Left cardiac atrium (tissue), 4 donors: Measurements from ENCODE around the gene DGKI. TPM values are rescaled to one million over a fixed set of nuclear protein-coding genes. Genes with fewer than 3 reads are reported as not detected.

ENCODE experiments used
- ATAC-seq, 2 donors: fragments of 200-7000 bp; cut with Tn5 transposase; one replicate each; pipeline ENCODE4 v1.9.1; 2020; ENCODE audit warnings: mild to moderate bottlenecking in 2 of 2, moderate library complexity in 2 of 2
- DNase-seq: peaks from one replicate; pipeline ENCODE4 v3.0.0-alpha.2; 2020
- intact Hi-C, 2 donors: fragments of 100-400 bp; cut with DNase I; formaldehyde crosslinking; loops; one replicate each; pipeline versions ENCODE4 v1.14.1 to v1.15.1; 2022 to 2023
- total RNA-seq, 2 donors: library from RNA; stranded (reverse); fragmentation: NEBNext Ultra II Directional; extraction: Animal tissue kit (Norgen Biotek cat#: 25700); gene quantifications; one replicate each; pipeline ENCODE4 v1.2.1, GENCODE V29; 2021
- donor health status: DM: no; HTN: yes; CAD: no.
- donor health status: DM: no; HTN: yes; CAD: no; lungs with severe emphysema.
- donor health status: DM: yes; HTN: yes; CAD: no.
- donor health status: Dilated cardiomyopathy.

Gene DGKI
- total RNA-seq, 2 donors from 2014 or later: 7.2 to 19.1 TPM

GRCh38 chr7:137591421-137591837 is 255.3 kb downstream of the DGKI start:
- intact Hi-C loops: loop anchor here (5.0 to 10.0 kb wide), 2 partner anchors 139 to 427 kb away; no protein-coding TSS in a partner anchor
- DNase-seq: no peak
- ATAC-seq: peak; percentile 46 to 73

DNA sequence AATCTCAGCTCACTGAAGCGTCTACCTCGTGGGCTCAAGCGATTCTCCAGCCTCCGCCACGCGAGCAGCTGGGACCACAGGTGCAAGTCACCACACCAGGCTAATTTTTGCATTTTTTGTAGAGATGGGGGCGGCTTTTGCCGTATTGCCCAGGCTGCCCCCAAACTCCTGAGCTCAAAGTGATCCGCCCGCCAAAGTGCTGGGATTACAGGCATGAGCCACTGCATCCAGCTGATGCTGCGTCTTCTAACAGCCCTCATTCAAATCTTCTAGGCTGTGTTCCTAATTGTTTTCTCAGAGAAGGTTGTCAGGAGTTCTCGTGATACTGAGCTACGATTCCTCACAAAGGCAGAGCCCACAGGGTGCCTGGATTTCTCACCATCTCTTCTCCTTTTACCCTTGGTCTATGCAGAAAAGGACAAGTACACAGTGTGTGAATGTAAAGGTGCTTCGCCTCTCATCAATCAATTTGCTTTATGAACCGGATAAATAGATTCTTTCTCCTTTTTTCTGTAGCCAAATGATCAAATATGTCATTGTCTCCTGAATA is 255.9 kb downstream of the DGKI start:
- ATAC-seq (no peak), DNase-seq (no peak)
- intact Hi-C loops: loop anchor here (5.0 to 10.0 kb wide), 2 partner anchors 139 to 426 kb away; no protein-coding TSS in a partner anchor

DNA sequence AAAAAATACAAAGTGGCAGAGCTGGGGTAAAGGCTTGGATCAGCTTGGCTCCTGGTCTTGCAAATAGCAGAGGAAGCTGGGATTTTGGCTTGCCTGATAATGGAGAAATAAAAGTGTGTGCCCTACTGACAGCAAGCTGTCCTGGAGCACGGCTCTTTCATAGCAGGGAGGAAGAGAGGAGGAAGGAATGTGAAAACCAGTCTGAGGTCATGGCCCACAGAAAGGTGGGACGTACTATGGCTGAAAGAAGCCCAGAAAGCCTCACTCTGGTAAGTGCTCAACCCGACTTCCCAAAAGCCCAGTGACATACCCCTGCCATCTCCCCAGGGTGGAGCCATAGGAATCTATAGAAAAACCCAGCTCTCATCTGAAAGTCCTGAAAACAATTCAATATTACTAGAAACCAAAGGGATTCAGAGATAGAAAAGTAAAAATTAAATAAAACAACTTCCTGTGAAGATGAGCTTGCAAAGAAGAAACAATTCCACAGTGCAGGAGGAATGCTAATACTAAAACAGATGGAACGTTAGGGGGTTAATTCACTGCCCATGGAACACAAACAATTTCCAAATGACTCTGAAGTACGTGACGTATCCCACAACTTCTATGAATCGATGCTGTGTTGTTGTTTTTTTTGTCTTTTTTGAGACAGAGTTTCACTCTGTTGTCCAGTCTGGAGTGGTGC is 256.6 kb downstream of the DGKI start:
- intact Hi-C loops: loop anchor here (5.0 to 10.0 kb wide), 2 partner anchors 138 to 425 kb away; no protein-coding TSS in a partner anchor
- no peak for DNase-seq
- ATAC-seq: no peak

GRCh38 chr7:137587326-137587725 is 259.4 kb downstream of the DGKI start:
- DNase-seq: no peak
- intact Hi-C loops: no loop called here
- no peak for ATAC-seq

DNA sequence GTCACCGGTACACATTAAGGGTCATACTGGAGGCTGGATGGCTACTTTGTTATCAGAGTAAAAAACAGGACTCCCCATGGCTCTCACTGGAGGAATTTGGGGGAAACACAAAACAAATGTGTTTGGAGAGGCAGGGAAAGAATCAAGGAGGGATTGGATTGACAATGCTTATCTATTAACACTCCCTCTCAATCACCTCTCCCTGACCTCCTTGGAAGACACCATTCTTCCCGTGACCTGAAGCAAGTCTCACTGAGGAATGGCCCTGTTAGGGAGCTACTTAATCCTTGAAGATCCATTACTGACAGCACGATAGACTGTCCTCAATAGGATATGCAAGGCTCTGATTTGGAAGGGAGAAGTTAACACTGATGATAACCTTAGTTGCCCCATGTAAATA is 261.2 kb downstream of the DGKI start:
- DNase-seq (no peak), ATAC-seq (no peak)
- intact Hi-C loops: no loop called here

DNA sequence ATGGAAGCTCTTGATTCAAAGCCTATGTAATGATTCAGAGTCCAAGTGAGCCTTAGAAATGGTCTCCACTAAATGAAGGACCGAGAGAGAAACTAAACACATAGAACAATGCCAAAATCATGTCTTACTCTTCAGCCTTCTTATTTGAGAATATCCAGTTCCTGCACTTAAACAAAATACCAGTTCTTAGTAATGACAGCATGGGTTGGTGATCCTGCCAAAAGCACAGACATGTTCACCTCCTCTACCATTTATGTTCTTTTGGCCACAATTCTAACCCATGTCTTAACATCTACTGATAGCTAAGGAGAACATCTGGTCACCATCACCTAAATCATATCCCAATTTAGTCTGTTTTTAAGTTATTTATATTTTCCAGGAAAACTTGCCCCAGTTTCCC is 263.6 kb downstream of the DGKI start:
- intact Hi-C loops: no loop called here
- DNase-seq (no peak), ATAC-seq (no peak)

DNA sequence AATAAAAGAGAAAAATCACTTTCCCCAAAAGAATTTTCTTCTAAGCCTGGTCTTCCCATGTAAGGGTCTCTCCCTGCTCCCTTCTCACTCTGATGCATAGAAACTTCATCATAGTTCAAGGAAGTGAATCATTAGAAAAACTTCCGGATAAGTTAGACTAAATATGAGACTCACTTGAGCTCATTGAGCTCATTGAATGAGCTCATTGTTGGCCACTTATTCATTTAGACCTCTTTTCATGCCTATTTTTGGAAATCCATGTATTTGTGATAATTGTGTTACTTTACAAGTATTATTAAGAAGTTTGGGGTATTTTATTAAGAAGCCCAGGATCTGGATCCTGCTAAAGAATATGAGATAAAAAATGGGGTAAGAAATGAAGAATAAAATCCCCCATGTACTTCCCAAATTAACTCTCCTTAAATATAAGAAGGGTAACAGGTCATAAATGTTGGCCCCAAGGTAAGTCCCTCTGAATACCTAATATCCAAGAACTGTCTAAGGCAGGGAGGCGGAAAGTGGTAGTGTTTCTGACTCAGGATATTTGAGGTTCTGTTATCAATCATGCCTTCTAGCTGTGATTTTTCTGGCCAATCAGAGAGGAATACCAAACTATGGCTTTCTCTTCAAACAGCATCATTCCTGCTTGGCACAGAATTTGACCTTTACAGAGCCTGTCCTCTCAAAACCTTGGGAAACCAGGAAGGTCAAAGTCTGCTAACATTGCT is 266.7 kb downstream of the DGKI start:
- intact Hi-C loops: no loop called here
- ATAC-seq: peak in 1 of 2 donors; percentile 87

GRCh38 chr7:137578541-137578940 is 268.2 kb downstream of the DGKI start:
- DNase-seq (no peak), ATAC-seq (no peak)
- intact Hi-C loops: no loop called here

More for the DNA sequence above, 266.7 kb downstream of the DGKI start:
- DNase-seq: no peak

DNA sequence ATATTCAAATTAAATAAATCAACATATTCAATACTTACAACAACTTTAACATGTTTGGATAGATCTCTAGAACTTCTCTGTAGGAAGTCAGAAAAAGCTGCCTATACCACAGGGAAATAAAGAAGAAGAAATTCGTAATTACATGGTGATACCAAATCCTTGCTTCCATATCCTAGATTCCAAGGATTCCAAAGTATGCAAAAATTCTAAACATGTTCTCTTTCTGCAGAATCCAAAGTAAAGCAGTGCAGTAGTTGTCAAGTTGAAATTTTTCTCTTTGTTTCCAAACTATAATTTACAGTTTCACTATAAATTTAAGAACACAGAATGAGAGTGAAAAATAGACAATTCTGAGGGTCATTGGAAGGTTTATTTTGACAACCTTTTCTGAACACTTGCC is 269.6 kb downstream of the DGKI start:
- intact Hi-C loops: no loop called here
- ATAC-seq (no peak), DNase-seq (no peak)

GRCh38 chr7:137576481-137576880 is 270.3 kb downstream of the DGKI start:
- intact Hi-C loops: no loop called here
- ATAC-seq (no peak), DNase-seq (no peak)

DNA sequence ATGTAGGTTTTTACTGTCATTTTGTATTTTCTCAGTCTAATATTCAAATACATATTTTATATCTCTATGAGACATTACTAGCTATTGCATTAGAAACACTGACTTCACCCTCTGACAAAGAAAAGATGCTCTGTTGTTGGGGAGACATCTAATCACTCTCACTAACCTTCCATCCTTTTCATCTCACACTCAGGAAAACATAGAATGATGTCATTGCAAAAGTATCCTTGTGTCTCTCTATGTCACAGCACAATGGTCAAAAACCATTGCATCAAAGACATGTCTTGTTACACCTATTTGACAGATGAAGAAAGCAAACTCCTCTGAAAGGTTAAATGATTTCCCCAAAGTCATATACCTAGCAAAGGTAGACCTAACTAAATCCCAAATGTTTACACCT is 272.0 kb downstream of the DGKI start:
- DNase-seq (no peak), ATAC-seq (no peak)
- intact Hi-C loops: no loop called here

DNA sequence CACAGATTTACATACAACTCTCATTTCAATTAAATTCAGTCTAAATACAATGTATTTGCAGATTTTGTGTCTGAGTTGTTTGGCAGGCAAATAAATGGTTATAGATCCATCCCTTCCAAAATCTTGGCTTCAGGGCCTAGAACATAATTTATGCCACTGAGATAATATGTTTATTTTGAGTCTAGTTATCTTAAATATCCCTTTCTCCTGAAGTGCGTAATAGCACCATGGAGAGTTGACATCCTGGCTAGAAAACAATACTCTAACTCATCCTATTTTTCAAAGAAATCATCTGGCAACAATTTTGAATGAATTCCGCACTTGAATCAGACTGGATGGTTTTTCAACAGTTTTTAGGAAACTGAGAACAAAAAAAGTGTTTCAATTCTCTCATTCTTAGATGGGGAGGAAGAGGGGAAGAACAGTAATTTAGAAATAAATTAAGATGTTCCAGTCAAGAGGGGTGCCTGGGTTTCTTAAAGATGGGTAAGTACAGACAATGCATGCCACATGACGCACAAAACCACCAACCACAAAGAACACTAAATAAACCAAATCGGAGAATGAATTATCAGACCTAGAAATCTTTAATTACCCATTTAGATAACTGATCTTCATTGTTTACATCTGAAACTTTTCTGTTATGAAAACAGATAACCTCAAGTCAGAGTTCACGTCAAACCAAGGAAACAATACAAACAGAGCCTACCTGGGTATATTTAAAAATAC is 274.6 kb downstream of the DGKI start:
- intact Hi-C loops: no loop called here
- DNase-seq (no peak), ATAC-seq (no peak)

DNA sequence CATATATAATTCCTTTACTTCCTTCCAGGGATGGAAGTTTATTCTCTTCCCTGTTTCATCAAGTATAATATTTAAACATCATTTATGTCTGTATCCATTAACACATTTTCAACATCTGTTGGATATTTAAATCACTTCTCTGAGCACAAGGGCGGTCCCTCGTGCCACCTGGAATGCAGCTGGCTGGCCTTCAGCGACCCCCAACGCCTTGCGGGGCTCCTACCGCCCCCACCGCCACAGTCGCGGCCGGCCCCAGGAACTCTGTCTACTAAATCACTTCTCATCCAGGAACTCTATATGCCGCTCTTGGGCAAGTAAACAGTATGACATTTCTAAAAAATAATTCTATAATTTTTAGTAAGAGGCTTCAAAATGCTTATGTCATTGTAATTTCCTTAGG is 282.1 kb downstream of the DGKI start:
- no peak for DNase-seq
- intact Hi-C loops: no loop called here
- no peak for ATAC-seq

DNA sequence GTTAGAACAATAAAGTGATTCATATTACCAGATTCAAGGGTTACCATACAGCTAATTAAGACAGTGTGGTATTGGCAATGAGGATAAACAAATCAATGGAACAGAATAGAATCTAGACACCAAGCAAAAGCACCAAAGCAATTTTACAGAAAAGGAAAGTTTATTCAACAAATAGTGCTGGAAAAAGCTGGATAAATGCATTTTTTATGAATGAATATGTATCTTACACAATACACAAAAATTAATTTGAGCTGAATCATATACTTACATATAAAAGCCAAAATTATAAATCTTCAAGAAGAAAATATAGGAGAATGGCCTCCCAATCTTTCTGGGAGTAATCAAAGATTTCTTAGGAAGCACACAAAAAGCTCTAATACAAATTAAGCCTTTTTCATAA is 282.8 kb downstream of the DGKI start:
- intact Hi-C loops: no loop called here
- DNase-seq: no peak
- ATAC-seq: no peak

GRCh38 chr7:137547485-137547884 is 299.3 kb downstream of the DGKI start:
- DNase-seq (no peak), ATAC-seq (no peak)
- intact Hi-C loops: no loop called here

DNA sequence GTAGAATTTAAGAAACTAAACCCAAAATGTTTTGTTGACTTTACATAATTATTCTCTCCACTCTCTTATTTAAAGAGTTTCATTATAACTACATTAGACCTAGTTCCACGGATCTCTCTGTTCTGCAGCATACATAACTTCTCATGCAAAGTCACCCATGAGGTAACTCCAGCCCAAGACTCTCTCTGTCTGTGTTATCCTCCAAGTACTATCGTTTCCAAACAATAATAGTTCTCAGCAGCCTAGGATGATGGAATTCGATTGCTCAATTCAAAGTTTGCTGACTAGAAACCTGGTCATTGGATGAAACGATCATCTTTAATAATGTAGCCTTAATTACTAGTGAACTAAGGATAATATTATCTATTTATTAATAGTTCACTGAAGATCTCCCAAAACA is 300.1 kb downstream of the DGKI start:
- intact Hi-C loops: no loop called here
- ATAC-seq: no peak
- no peak for DNase-seq

DNA sequence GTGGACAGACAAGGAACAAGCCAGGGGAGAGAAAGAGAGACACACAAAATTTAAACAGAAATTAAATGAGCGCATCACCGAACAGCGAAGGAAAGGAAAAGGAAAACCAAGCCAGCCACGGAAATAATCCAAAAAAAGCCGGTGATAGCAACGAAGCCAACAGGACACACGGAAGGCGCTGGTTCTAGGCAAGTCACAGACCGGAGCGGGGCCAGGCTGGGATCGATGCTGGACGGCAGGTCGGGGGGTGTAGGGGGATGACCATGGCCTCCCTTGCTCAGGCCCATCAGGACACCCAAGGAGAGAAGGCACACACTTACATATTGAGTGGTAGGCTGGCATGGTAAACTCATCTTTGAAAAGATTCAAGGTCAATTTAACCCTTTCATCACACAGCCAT is 300.8 kb downstream of the DGKI start:
- DNase-seq: no peak
- ATAC-seq: no peak
- intact Hi-C loops: no loop called here

DNA sequence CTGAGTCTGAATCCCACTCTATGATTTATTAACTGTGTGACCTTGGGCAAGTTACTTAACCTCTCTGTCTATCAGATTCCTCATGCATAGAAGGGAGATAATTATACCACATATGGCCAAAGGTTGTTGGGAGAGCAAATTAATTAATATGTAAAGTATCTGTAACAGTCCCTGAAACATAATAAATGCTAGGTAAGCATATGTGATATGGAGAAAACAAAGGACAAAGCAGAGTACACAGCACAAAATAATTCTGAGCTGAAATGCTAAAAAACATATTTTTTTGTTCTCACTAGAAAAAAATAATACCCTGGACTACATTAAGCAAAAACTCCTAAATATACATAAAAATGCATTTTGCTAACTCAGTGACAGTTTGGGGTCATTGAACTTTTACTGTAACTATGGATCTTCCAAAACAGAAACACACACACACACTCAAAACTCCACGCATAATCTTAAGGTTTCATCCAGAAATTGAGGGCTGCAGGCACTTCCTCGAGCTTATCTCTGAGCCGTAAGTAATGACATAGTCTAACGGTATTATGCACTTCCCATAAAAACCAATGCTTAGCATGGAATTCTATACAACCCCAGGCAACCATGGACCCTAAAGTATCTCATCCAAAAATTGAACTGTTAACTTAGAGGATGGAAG is 301.6 kb downstream of the DGKI start:
- ATAC-seq (no peak), DNase-seq (no peak)
- intact Hi-C loops: no loop called here

DNA sequence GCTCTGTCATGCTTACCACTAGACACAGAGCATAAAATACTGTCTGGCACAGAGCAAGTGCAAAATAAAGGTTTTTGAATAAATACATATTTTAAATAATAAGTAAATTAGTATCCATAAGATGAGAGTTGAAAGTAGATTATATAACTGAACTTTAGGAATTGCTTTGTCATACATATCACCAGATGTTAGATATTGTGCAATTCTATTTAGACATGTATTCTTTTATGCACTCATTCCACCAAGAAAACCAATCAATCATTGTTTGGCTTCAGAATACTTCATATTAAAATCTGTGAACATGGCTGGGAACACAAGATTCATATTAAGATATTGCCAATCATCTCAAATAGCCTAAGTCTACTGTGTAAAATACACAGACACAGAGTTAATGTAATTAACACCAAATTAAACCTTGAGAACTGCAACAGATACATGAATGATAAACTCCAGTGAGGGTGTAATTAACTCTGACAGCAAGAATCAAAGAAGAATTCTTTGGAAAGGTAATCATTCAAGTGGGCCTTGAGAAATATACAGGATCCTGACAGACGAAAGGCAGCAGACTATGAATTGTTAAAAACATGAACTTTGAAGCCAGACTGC is 302.2 kb downstream of the DGKI start:
- DNase-seq (no peak), ATAC-seq (no peak)
- intact Hi-C loops: no loop called here
